Mesenchymal stem cell (in vitro differentiated cells and primary cell): ENCODE data around the gene CMSS1.
A peak's percentile ranks its signal among the peaks of the same experiment; 100 is the strongest.

ENCODE experiments used
- DNase-seq: peaks from one replicate; pipeline ENCODE4 v3.0.0-alpha.2; 2013
- H2AFZ ChIP-seq: one replicate; pipeline ENCODE4 v1.6.1; 2013; ENCODE audit warnings: low read depth, mild to moderate bottlenecking, control low read depth, inconsistent platforms, low read length, moderate library complexity
- H2AK5ac ChIP-seq: 2 replicates; pipeline ENCODE4 v1.6.1; 2013; ENCODE audit warnings: low read length, moderate library complexity, mild to moderate bottlenecking, inconsistent platforms; ENCODE audit not compliant: severe bottlenecking
- H2BK120ac ChIP-seq: one replicate; pipeline ENCODE4 v1.6.1; 2013; ENCODE audit warnings: low read depth, mild to moderate bottlenecking, inconsistent platforms, low read length, moderate library complexity
- H2BK12ac ChIP-seq, 2 experiments: one replicate each; pipeline ENCODE4 v1.6.1; 2013; ENCODE audit warnings: inconsistent platforms in 2 of 2, low read length in 2 of 2, mild to moderate bottlenecking in 2 of 2, moderate library complexity in 2 of 2, control low read depth in 1 of 2
- H2BK15ac ChIP-seq: one replicate; pipeline ENCODE4 v1.6.1; 2013; ENCODE audit warnings: mild to moderate bottlenecking, low read depth, inconsistent platforms; ENCODE audit not compliant: poor library complexity, severe bottlenecking
- H2BK5ac ChIP-seq: 2 replicates; pipeline ENCODE4 v1.6.1; 2013; ENCODE audit warnings: low read depth, mild to moderate bottlenecking, low read length, control low read depth, inconsistent platforms; ENCODE audit not compliant: poor library complexity, severe bottlenecking
- H3K14ac ChIP-seq, 2 experiments: one replicate each; pipeline ENCODE4 v1.6.1; 2013; ENCODE audit warnings: inconsistent platforms in 2 of 2, low read length in 2 of 2, control low read depth in 1 of 2, mild to moderate bottlenecking in 1 of 2, moderate library complexity in 1 of 2
- H3K18ac ChIP-seq, 2 experiments: one replicate each; pipeline ENCODE4 v1.6.1; 2013; ENCODE audit warnings: inconsistent platforms in 2 of 2, low read length in 2 of 2, control low read depth in 1 of 2, low read depth in 1 of 2, mild to moderate bottlenecking in 1 of 2
- H3K23ac ChIP-seq, 2 experiments: one replicate each; pipeline ENCODE4 v1.6.1; 2013; ENCODE audit warnings: inconsistent platforms in 2 of 2, low read length in 2 of 2, mild to moderate bottlenecking in 2 of 2, moderate library complexity in 2 of 2, control low read depth in 1 of 2
- H3K27ac ChIP-seq: 2 replicates; pipeline ENCODE4 v1.5.1; 2013; ENCODE audit warnings: mild to moderate bottlenecking, moderate library complexity, low read length, control low read depth, inconsistent platforms; ENCODE audit not compliant: poor library complexity, severe bottlenecking
- H3K27me3 ChIP-seq, 2 experiments: 2 replicates each; pipeline versions ENCODE4 v1.6.1 to v1.7.0; 2013; ENCODE audit warnings: low read length in 2 of 2, mild to moderate bottlenecking in 2 of 2, moderate library complexity in 2 of 2, control low read depth in 1 of 2, inconsistent platforms in 1 of 2; ENCODE audit not compliant: control insufficient read depth in 1 of 2, insufficient read depth in 1 of 2
- H3K36me3 ChIP-seq, 2 experiments: 2 replicates each; pipeline versions ENCODE4 v1.6.1 to v1.7.0; 2013; ENCODE audit warnings: low read length in 2 of 2, control low read depth in 1 of 2, inconsistent platforms in 1 of 2, low read depth in 1 of 2, mild to moderate bottlenecking in 1 of 2; ENCODE audit not compliant: insufficient read depth in 2 of 2, control insufficient read depth in 1 of 2
- H3K4ac ChIP-seq, 2 experiments: one replicate each; pipeline ENCODE4 v1.6.1; 2013; ENCODE audit warnings: inconsistent platforms in 2 of 2, low read length in 2 of 2, mild to moderate bottlenecking in 2 of 2, moderate library complexity in 2 of 2, control low read depth in 1 of 2, low read depth in 1 of 2
- H3K4me1 ChIP-seq: 2 replicates; pipeline ENCODE4 v1.6.1; 2013; ENCODE audit warnings: low read depth, low read length, control low read depth; ENCODE audit not compliant: control insufficient read depth, insufficient read depth
- H3K4me2 ChIP-seq: 2 replicates; pipeline ENCODE4 v1.6.1; 2013; ENCODE audit warnings: low read length, mild to moderate bottlenecking, inconsistent platforms; ENCODE audit not compliant: poor library complexity, severe bottlenecking
- H3K4me3 ChIP-seq, 2 experiments: 2 replicates each; pipeline versions ENCODE4 v1.5.1 to v1.7.0; 2013; ENCODE audit warnings: low read length in 2 of 2, mild to moderate bottlenecking in 2 of 2, control low read depth in 1 of 2, low read depth in 1 of 2; ENCODE audit not compliant: insufficient read depth in 1 of 2
- H3K79me1 ChIP-seq: replicated peaks from 2 replicates; pipeline ENCODE4 v1.6.1; 2013; ENCODE audit warnings: mild to moderate bottlenecking, control low read depth, low read length, inconsistent platforms; ENCODE audit not compliant: poor library complexity, severe bottlenecking
- H3K9ac ChIP-seq: 2 replicates; pipeline ENCODE4 v1.7.0; 2013; ENCODE audit warnings: mild to moderate bottlenecking, low read length, moderate library complexity
- H3K9me3 ChIP-seq: 2 replicates; pipeline ENCODE4 v1.7.0; 2013; ENCODE audit warnings: mild to moderate bottlenecking, low read length; ENCODE audit not compliant: control insufficient read depth
- H4K8ac ChIP-seq: one replicate; pipeline ENCODE4 v1.6.1; 2013; ENCODE audit warnings: inconsistent platforms, mild to moderate bottlenecking, low read length, moderate library complexity
- H4K91ac ChIP-seq: one replicate; pipeline ENCODE4 v1.6.1; 2013; ENCODE audit warnings: mild to moderate bottlenecking, low read length, inconsistent platforms
- WGBS: methylation state at CpG from one replicate; pipeline ENCODE4 v1.1.7; 2013; ENCODE audit warnings: mixed read lengths; 5-methylcytosine and 5-hydroxymethylcytosine counted together

Gene CMSS1

DNA sequence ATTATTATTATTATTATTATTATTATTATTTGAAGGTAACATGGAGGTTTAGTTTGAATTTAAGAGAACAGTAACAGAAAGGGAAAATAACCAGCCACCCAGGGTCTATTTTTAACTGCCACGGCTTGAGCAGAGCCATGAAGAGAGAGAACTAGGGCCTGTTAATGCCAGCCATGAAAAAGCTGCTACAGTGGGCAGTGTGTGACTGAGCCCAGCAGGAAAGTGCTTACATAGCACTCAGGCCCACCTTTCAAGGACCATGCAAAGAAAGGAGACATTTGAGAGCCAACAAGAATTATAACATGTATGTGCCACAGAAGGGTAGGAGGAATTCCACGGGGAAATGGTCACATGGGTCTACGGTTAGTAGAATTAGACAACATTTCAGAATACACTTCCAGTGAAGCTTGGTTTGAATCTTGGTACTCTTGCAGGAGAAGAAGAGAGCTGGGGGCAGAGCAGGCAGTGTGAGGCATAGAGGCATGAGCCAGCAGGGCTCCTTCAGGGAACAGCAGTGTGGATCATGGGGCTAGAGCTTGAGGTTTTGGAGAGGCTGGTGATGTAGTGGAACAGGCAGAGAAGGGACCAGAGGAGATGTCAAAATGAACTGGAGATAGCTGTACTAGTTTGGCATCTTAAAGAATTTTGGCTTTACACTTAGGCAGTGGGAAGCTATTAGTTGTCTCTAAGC is 140.7 kb downstream of the CMSS1 start:
- Histone ChIP-seq H2BK12ac (peak overlapping the region; percentile 1 to 6), H4K91ac (no peak overlapping the region), H3K27me3 (no peaks in the 10 kb centered on the region), H3K9ac (no peak overlapping the region), H3K79me1 (peaks cover 10% of the 10 kb centered on the region), H3K23ac (no peak overlapping the region), H2AK5ac (peak overlapping the region; percentile 81), H3K18ac (peak overlapping the region in 1 of 2 experiments; percentile 28), H2AFZ (no peak overlapping the region), H3K4me2 (no peak overlapping the region), H3K14ac (no peak overlapping the region), H2BK5ac (no peak overlapping the region), H3K4ac (peak overlapping the region in 1 of 2 experiments; percentile 32), H2BK120ac (no peak overlapping the region), H3K27ac (no peak overlapping the region), H3K9me3 (no peaks in the 10 kb centered on the region), H3K4me3 (no peak overlapping the region), H3K4me1 (peaks cover 6% of the 10 kb centered on the region), H2BK15ac (no peak overlapping the region), H3K36me3 (no peaks in the 10 kb centered on the region), H4K8ac (peak overlapping the region; percentile 36)
- 98% methylated on average over 3 of the region's 3 CpGs for WGBS
- DNase-seq, result no peak

DNA sequence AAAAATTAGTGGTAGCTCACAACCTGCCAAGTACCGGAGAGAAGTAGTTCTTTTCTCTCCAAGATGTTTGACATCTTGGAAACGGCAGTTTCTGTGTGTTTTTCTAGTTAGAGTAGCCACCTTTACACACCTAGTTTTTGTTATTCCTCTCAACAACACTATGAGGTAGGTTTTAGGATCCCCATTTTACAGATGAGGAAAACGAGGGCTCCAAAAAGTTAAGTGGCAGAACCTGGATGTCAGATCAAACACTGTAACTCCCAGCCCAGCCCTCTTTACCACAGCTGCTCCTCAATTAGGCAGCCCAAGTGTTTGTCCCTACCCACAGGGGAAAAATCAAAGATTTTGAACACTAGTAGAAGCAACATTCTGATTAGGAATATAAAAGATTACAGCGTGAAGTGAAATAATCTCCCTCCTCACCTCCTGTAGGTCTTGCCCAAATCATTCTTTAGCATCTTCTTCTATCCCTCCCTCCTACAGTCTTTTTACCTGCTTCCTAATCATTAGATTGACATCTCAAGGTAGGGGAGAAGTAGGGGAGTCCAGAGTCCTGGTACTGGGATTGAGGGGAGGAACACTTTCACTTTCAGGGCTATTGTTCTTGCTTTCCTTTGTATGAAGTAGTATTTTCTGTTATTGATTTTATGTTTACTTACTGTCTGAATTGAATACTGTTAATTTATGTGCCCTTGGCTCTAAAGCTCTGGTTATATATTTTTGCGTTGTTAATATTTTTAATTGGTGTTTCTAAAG is 142.6 kb downstream of the CMSS1 start:
- no peak overlapping the region for H3K23ac ChIP-seq
- WGBS, result 70% methylated on average over 4 of the region's 5 CpGs
- H3K27me3 ChIP-seq, result no peaks in the 10 kb centered on the region
- H3K4ac ChIP-seq, result no peak overlapping the region
- H4K8ac ChIP-seq, result no peak overlapping the region
- H3K36me3 ChIP-seq, result no peaks in the 10 kb centered on the region
- no peak overlapping the region for H2BK5ac ChIP-seq
- peak overlapping the region in 1 of 2 experiments; percentile 64 for H3K4me3 ChIP-seq
- H2AK5ac ChIP-seq, result no peak overlapping the region
- H3K18ac ChIP-seq, result no peak overlapping the region
- H2BK12ac ChIP-seq, result no peak overlapping the region
- H3K4me1 ChIP-seq, result peaks cover 4% of the 10 kb centered on the region
- no peak overlapping the region for H2AFZ ChIP-seq
- no peak overlapping the region for H2BK120ac ChIP-seq
- H3K27ac ChIP-seq, result no peak overlapping the region
- peaks cover 8% of the 10 kb centered on the region for H3K79me1 ChIP-seq
- H3K9me3 ChIP-seq, result no peaks in the 10 kb centered on the region
- DNase-seq, result no peak
- H3K9ac ChIP-seq, result peak overlapping the region; percentile 67
- H3K4me2 ChIP-seq, result no peak overlapping the region
- H4K91ac ChIP-seq, result no peak overlapping the region
- H3K14ac ChIP-seq, result no peak overlapping the region
- H2BK15ac ChIP-seq, result no peak overlapping the region

DNA sequence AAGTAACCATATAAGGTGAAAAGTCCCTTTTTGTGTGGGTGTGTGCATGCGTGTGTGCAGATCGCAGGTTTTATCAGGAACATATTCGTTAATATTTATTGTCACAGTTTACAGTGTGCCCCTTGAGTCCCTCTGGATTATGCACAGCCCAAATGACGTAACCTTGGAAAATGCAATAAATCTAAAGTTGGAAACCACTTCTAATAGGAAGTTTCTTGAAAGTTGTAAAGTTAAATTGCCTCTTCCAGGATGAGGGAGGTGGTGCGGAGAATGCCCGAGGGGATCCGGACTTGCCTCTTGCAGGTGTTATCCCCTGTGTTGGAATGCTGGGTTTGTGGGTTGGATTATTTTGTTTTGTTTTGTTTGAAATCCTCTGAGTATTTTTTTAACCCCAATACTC is 143.3 kb downstream of the CMSS1 start:
- Histone ChIP-seq H3K18ac (no peak overlapping the region), H2BK15ac (no peak overlapping the region), H3K23ac (no peak overlapping the region), H3K14ac (no peak overlapping the region), H3K9me3 (no peaks in the 10 kb centered on the region), H3K27me3 (no peaks in the 10 kb centered on the region), H2AFZ (no peak overlapping the region), H3K79me1 (peaks cover 8% of the 10 kb centered on the region), H3K4me1 (peaks cover 4% of the 10 kb centered on the region), H4K91ac (no peak overlapping the region), H2BK120ac (no peak overlapping the region), H2BK5ac (no peak overlapping the region), H2BK12ac (no peak overlapping the region), H3K4ac (no peak overlapping the region), H4K8ac (no peak overlapping the region), H3K9ac (peak overlapping the region; percentile 67), H3K4me2 (peak overlapping the region; percentile 37), H3K36me3 (no peaks in the 10 kb centered on the region), H3K27ac (peak overlapping the region; percentile 10), H2AK5ac (no peak overlapping the region), H3K4me3 (peak overlapping the region in 1 of 2 experiments; percentile 64)
- peak; percentile 57 for DNase-seq
- WGBS, result 37% methylated on average over 7 of the region's 7 CpGs

DNA sequence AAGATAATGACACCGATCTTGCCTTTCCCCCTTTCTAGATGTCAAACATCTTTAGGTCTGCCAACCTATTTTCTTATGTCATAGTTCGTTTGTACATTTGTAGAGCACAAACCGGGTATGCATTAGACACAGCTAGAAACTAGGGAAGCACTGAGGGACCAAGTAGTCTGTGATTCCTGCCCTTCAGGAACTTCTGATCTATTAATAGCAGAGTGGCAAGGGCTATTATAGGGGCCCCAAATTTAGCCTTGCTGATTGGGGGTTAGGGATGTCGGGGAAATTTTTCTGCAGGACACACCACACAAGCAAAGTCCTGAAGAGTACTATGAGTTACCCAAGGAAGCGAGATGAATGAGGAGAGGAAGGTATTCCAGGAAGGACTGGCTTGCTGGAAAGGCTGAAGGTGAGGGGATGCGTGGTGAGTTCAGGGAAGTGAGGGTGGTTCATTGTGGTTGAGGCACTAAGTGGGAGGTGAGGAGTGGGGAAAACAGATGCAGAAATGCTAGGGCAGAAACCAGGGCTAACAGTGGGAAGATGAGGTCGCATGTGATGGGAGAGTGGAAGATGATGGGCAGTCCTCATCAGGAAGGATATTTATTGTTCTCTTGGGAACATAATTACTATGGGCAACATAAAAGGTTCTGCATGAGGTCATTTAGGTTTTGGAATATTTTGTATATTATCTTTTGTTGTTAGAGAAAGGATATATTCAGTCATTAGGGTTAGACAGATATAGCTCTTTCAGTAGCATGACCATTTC is 144.3 kb downstream of the CMSS1 start:
- Histone ChIP-seq H3K23ac (no peak overlapping the region), H2BK120ac (no peak overlapping the region), H3K79me1 (peaks cover 3% of the 10 kb centered on the region), H3K27ac (no peak overlapping the region), H3K4me3 (no peak overlapping the region), H2AFZ (no peak overlapping the region), H3K9me3 (no peaks in the 10 kb centered on the region), H3K4ac (no peak overlapping the region), H3K4me2 (no peak overlapping the region), H2BK12ac (peak overlapping the region; percentile 12 to 94), H2BK5ac (no peak overlapping the region), H4K8ac (peak overlapping the region; percentile 83), H3K9ac (no peak overlapping the region), H4K91ac (peak overlapping the region; percentile 52), H2AK5ac (peak overlapping the region; percentile 54), H3K14ac (no peak overlapping the region), H3K36me3 (no peaks in the 10 kb centered on the region), H3K27me3 (no peaks in the 10 kb centered on the region), H3K4me1 (peaks cover 4% of the 10 kb centered on the region), H2BK15ac (no peak overlapping the region), H3K18ac (peak overlapping the region; percentile 58 to 69)
- WGBS, result 97% methylated on average over 7 of the region's 7 CpGs
- DNase-seq, result no peak
